Activated effector memory CD4-positive, alpha-beta T cell treated with anti-CD3 and anti-CD28 coated beads, Interleukin-2, amount 50 U/mL, for 16 hours (primary cell): ENCODE results near the gene PRSS36.
"Not testable (repeated sequence)": the region's sequence is repeated elsewhere in the genome, so short reads cannot be mapped to it uniquely, and the experiment has no call there.

ENCODE experiments used
- DNase-seq: peaks from one replicate; pipeline ENCODE4 v3.0.0-alpha.2; 2020

The PRSS36 gene

DNA sequence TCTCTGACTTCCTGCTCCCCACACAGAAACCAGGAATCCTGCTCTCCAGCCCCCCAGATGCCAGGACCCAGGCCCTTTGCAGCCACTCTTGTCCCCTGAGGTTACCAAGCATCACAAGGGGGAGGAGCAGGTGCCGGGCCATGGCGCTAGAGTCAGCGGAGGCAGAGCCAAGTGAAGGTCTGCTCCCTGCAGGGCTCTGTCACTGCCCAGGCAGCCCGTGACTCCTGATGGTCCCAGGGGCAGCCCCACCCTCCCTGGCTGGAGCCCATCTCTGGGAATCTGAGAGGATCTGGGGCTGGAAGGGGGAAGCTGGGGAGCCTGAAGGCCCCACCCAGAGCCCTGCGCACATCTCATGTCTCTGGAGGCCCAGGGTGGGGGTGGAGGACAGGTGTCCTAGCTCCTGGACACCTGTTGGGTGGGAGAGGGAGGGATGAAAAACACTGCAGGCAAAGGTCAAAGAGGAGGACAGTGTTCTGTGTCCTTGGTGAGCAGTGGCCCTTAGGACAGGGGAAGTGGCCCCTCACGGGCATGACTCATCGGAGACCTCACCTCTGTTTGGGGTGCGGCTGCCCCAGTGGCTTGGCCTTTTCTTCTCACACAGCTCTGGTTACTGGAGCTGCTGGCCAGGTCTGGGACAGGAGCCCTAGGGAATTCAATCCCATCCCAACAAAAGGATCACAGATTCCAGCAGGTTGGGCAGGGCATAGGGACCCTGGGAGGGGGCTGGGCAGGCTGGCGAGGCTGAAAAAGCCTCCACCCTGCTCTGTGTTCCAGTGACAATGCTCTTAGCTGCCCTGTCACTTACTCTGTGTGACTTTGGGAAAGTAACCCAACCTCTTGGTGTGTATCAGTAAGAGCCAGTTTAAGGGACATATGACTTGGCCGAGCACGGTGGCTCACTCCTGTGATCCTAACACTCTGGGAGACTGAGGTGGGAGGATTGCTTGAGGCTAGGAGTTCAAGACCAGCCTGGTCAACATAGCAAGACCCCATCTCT is at the start of gene PRSS36:
Gene PRSS36, minus strand, starts transcription at position 173 of the 997 bp plus-strand sequence. Its CDS starts 31 bp downstream, at position 142.
- DNase-seq, result no peak

DNA sequence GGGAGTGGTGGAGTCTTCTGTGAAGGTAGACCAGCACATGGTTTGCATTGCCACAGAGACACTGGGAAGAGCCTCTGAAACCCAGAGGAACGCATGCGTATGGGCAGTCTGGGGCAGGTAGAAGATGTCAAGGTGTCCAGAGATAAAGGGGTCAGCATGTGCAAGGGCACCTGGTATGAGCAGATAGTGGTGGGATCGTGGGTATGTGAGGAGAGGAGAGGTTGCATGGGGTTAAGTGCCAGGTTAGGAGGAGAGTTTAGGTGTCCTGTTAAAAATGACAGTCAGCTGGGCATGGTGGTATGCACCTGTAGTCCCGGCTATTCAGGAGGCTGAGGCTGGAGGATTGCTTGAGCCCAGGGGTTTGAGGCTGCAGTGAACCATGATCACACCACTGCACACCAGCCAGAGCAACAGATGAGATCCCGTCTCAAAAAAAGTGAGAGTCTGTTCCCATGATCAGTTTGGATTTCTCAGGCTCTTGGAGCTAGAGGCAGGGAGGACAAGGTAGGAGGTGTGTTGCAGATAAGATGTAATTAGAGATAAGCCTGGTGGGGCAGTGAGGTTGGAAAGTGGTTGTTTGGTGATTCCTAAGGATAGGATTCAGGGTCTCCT is 49.7 kb upstream of the PRSS36 start:
- DNase-seq, result no peak

DNA sequence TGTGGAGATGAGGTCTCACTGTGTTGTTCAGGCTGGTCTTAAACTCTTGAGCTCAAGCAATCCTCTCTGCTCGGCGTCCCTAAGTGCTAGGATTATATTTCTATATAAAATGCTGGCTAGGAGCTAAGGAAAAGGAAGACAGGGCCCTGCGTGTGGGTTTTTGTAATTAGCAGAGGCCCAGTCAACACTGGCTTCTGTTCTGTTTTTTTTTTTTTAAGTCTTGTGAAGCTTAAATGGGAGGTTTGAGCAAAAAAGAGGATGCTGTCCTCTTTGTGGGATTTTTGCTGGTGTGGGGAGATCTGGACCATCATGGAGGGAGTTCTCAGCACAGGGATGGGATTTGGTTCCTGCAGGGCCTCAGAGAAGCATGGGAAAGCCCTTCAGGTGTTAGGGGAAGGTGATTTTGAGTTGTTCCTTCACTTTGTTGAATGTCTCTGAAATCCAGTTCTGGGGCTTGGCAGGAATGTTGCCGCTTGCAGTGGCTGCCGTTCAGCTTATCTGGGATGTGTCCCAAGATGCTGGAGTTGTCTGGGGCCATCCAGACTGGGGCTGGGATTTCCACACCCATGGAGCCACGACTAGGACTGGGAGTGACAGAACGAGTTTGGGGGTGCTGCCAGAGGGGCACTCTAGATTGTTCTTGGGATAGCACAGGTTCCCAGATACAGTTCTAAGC is 48.5 kb upstream of the PRSS36 start:
- DNase-seq, result no peak

DNA sequence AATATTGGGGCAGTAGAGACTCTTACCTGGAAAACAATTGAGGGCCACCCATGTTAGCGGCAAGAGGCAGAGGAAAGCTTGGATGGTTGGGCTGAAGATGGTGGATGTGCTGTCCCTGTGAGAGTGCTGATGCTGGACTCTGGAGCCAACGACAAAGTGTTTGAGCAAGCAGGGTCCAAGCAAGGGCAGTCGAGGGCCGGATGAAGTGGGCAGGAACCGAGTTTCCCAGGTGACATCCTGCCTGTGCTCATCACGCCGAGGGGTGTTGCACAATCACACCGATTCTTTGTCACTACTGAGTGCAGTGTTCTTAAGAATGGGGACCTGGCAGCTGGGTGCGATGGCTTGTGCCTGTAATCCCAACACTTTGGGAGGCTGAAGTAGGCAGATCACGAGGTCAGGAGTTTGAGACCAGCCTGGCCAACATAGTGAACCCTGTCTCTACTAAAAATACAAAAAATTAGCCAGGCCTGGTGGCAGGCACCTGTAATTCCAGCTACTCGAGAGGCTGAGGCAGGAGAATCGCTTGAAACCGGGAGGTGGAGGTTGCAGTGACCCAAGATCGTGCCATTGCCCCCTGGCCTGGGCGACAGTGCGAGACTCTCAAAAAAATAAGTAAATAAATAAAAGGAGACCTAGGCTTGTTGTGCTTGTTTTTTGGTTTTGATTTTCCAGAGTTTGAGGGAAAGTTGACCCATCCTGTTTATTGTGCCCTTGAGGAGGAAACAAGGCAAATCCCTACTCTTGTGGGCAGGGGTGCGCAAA is 46.6 kb upstream of the PRSS36 start:
- no peak for DNase-seq

DNA sequence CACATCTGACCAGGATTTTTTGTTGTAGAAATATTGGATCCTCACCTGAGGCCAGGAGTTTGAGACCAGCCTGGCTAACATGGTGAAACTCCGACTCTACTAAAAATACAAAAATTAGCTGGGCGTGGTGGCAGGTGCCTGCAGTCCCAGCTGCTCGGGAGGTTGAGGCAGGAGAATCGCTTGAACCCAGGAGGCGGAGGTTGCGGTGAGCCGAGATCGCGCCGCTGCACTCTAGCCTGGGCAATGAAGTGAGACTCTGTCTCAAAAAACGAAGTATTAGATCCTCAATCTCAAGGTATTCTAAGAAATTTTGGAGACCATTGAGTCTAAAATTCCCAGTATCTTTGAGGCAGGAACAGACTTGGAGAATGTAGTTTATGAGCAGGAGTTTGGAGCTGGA is 46.0 kb upstream of the PRSS36 start:
- not testable (repeated sequence) for DNase-seq

DNA sequence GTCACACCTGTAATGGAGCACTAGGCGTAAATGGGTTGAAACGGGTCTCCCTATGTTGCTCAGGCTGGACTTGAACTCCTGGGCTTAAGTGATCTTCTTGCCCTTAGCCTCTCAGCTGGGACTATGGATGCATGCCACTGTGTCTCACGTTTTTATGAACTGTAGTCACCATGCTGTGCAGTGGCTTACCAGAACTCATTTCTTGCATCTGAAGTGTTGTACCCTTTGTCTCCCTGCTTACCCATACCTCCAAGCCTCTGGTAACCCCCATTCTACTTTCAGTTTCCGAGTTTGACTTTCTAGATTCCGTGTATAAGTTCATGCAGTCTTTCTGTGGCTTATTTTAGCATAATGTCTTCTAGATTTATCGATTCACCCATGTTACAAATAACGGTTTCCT is 45.0 kb upstream of the PRSS36 start:
- no peak for DNase-seq

DNA sequence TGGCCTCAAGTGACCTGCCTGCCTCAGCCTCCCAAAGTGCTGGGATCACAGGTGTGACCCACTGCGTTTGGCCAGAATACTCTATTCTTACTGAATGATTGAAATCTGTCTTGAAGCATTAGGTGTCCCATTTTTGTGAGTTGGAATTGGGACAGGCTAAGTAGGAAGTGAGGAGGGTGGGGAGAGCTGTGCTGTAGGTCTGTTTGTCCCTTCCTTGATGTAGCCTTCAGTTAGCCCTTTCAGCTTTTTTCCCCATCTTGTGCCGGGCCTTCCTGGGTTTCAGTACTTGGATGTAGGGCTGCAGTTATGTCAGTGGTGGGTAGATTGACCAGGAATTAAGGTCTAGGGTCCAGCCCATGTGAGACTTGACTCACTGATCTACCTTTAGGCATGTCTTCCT is 44.0 kb upstream of the PRSS36 start:
- no peak for DNase-seq

DNA sequence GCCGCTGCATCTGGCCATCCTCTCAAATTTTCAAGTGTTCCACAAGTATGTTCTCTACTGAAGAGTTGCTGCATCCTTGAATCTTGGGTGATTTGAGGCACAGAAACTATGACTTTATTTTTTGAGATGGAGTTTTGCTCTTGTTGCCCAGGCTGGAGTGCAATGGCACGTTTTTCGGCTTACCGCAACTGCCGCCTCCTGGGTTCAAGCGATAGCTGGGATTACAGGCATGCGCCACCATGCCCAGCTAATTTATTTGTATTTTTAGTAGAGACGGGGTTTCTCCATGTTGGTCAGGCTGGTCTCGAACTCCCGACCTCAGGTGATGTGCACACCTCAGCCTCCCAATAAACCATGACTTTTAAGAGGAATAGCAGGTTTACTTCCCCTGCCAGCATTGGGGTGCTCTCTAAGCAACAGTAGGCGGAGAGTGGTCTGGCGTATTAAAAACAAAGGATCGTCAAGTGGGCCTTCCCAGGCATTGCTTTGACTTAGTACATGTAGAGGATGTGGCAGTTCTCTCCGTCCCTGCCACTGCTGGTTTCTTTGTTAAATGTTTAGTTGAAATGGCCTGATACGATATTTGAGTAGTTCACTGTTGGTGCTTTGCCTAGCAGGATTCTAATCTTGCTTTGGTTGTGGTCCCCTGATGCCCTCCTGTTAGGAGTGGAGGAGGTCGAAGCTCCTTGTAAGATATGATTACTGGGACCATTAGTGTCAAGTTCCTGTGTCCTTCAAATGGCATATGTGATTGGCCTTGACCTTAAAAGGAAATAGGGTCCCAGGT is 43.2 kb upstream of the PRSS36 start:
- DNase-seq, result no peak

DNA sequence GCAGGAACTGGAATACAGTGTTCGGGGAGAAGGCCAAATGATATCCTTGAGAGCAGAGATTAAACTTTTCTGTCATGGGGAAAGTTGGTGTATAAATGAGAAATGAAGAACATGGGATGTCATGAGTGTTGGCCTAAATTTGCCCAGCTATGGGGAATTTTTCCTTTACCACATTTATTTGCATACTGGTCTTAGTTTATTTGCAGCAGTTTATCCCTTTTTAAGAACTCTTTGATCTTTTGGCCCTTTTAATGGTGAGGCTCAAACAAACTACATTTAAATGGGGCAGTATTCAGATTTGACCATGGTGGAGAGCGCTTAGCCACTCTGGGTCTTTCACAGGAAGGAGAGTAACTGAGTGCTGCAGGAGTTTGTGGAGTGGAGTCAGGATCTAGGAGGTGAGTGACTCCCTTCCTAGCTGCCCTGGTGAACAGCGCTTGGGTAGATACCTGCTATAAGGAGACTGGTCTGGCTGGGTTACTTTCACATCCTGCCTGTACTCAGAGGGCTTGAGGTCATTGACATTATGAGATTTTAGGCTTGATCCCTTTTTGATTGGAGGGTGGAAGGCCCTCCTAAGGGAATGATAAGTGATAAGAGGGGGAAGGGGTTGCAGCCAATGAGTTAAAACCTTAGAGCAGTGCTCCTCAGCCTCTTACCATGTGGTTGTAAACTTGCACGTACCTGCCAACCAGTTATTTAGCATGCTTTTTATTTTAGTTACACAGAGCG is 42.0 kb upstream of the PRSS36 start:
- DNase-seq, result no peak

DNA sequence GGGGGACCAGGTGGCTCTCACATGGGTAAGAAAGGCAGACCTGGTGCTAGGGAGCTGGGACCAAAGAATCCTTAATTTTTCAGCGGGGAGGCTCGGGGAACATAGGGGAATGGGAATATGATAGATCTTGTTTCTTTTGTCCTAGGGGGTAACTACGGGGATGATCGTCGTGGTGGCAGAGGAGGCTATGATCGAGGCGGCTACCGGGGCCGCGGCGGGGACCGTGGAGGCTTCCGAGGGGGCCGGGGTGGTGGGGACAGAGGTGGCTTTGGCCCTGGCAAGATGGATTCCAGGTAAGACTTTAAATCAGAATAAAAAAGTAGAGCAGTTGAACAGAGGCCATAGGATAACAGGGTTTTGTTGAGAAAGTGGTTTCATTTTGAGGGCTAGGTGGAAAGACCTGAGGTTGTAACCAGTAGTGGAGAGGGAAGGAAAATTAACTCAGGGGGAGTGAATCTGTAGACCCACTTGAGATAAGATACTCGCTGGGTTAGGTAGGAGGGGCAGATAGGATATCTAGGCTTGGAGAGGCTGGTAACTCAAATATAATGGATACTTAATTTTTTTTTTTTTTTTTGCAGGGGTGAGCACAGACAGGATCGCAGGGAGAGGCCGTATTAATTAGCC is 41.1 kb upstream of the PRSS36 start:
- DNase-seq, result no peak

DNA sequence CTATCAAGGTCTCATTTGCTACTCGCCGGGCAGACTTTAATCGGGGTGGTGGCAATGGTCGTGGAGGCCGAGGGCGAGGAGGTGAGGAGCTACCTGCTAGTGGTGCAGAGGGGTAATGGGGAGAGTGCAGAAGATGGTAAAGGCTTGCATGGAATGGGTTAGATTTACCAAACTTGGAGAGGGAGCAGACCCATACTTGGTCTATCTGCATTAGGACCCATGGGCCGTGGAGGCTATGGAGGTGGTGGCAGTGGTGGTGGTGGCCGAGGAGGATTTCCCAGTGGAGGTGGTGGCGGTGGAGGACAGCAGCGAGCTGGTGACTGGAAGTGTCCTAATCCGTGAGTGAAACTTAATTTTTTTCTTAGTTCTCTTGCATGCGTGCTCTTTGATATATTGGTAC is 40.2 kb upstream of the PRSS36 start:
- no peak for DNase-seq

DNA sequence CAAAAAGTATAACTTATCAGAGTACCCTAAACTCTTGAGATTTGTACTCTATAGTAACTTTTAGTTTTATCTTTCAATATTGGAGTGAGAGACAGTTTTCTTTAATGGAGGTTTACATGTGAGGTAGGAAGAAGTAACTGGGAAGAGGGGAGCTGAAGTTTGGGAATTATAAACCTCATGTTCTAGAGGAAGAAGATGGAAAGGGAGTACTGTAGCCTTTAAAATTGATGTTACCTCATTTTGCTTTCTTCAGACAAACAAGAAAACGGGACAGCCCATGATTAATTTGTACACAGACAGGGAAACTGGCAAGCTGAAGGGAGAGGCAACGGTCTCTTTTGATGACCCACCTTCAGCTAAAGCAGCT is 39.5 kb upstream of the PRSS36 start:
- no peak for DNase-seq

DNA sequence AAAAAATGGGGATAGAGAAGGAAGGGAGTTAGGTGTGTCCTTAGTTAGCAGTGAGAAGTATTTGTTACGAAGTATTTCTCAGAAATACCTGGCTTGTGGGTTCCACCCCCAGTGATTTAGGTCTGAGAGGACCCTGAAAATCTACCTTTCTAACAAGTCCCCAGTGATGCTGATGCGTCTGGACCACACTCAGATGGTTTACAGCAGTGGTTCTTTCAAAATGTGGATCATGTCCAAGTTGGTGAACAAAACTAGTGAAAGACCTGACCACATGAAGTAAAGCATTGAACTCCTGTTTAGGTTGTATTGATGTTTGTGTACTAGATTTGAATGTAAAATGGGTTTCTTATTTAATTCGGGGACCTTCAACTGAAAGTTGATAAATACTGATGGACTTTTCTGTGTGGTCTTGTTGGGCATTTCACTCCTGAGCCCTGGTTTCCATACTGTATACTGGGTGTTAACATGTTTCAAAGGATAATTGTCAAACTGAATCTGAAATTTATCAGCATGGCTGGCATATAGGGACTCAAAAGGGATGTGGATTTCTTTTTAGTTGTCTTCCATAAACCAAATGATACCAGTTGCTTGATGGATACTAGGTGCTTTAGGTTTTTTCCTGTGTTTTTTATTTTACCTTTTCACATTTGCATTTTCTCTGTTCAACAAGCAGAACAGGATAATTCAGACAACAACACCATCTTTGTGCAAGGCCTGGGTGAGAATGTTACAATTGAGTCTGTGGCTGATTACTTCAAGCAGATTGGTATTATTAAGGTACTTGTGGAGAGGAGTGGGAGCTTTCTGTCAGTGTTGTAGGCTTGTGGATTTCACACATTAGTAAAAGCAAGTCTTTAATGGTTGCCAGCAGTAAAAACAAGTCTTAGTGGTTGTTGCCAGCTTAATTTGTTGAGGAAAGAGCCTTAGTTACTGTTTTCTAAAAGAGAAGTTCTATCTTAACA is 38.9 kb upstream of the PRSS36 start:
- no peak for DNase-seq

DNA sequence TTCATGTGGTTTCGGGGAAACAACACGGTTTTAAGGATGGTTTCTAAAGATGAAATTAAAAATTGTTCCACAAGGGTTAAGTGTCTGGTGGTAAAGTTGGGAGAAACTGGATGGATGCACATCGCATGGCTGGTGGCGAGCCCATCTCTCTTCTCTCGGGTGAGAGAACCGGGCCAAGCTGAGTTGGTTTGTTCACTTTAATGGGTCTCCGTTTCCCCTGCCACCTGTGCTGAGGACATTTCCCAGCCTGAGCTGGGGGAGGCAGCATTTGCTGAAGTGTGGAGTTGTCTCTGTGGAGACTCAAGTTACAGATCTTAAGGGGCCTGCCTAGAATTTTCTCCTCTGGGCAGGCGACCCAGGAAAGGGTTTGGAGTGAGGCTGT is 37.9 kb upstream of the PRSS36 start:
- DNase-seq, result no peak

DNA sequence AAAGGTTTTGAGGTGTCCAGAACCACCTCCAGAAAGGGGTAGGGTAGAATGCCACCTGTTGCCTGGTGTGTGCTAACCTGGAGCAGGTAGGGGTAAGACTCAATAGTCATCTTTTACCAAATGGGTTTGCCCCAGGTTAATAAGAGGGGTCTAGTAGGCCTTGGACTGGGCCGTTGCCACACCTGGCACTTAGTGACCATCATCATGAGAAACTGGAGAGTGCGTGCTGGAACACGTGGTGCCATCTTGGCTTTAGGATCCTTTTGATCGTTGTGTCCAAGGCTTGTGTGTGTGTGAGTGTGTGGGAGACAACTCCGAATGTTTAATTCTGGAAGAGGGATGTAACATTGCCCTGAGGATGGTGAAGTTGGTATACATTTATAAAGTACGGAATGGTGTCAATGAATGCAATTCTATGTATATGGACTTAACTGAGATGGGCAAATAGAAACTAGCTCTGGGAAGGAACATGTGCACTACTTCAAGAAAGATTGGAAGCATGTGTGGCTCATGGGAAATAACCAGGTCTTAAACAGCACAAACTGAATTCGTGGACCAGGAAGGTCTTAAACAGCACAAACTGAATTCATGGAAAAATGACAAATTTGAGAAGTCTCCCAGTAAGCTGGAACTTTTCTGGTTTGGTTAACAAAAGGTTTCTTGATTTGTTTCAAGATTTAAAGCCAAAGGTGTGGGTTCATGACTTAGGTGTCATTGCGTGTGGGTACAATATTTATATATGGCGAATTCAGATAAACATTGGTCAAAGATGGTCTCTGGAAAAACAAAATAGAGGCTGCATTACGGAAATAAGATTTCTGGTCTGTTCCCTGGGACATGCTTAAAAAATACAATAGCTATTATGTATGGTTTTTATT is 37.3 kb upstream of the PRSS36 start:
- DNase-seq, result no peak

DNA sequence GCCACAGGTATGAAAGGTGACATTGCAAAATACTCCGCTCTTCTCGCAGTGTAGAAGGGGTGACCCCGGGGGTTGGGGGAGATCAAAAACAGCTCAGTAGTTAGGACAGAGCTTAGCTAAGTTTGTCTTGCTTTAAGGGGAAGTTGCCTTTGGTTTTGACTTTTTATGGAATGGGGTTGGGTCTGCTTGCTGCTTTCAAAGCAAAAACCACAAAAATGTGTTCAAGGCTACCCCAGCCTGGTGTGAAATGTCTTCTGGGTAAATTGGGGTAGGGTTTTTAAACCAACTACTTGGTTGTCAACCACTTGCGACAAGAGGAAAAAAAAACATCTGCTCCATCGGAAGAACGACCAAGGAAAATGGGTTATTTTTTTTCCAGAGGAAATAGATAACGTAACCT is 36.3 kb upstream of the PRSS36 start:
- DNase-seq, result no peak

DNA sequence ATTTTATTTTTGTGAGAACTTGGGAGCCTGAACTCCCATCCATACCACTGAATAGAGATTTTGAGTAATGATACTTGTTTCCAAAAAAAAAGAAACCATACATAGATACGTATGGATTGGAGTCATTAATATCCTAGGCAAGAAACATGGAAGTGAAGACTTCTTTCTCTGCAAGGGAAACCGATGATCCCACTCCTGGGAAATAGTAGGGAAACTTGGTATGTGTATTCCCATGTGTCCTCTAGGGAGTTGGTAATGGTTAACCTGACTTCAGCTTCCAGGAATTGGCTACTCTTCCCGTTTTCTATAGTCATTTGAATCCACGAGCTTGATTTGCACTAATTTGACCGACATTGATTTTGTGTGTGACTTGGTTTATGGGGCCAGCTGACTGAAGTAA is 35.5 kb upstream of the PRSS36 start:
- DNase-seq, result no peak

DNA sequence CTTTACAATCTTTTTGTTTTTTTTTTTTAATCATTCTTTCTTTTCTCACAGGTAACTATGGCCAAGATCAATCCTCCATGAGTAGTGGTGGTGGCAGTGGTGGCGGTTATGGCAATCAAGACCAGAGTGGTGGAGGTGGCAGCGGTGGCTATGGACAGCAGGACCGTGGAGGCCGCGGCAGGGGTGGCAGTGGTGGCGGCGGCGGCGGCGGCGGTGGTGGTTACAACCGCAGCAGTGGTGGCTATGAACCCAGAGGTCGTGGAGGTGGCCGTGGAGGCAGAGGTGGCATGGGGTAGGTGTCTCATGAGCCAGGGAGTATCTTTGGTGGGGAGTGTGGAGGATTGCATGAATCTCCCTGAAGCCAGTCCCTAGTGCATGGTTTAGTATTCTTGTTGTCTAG is 35.0 kb upstream of the PRSS36 start:
- DNase-seq, result no peak
